Placental epithelial cell (primary cell): ENCODE results near the gene FBXO47. TPM values are rescaled to one million over a fixed set of nuclear protein-coding genes. Genes with fewer than 3 reads are reported as not detected.

Experiments
- small RNA-seq: library from RNA; depleted of rRNA; stranded (forward); fragments of <200 nt; gene quantifications from one replicate; pipeline ENCODE3, GENCODE V24; 2012
- total RNA-seq: library from RNA; depleted of rRNA; stranded (reverse); fragments of >200 nt; gene quantifications from 2 replicates; pipeline ENCODE4 v1.2.3, GENCODE V29; 2012

FBXO47 gene
- under 0.01 TPM in 1 of 2 replicates, not detected in the other for total RNA-seq

DNA sequence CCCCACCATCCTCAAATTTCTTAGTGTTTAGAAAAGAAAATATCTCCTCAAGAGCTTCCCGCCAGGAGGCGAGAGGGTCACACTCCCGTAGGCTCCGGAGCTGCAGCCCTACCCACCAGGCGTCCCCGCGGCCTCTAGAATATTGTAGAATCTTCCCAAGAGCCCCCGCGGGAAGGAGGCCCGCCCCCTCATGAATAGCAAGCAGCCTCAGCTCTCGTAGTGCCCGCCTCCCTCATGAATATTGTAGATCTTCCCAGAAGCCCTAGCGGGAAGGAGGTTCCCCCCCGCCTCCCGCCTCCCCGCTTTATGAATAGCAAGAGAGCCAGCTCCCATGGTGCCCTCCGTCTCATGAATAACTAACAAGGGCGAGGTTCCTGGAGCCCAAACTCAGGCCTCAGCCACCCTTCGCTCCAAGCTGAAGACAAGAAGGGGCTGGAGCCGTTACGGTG lies at the start of gene FBXO47:
Gene FBXO47 (minus strand): TSS at position 114 of the 449 bp plus-strand sequence. CDS start 4,378 bp downstream, outside the sequence.

DNA sequence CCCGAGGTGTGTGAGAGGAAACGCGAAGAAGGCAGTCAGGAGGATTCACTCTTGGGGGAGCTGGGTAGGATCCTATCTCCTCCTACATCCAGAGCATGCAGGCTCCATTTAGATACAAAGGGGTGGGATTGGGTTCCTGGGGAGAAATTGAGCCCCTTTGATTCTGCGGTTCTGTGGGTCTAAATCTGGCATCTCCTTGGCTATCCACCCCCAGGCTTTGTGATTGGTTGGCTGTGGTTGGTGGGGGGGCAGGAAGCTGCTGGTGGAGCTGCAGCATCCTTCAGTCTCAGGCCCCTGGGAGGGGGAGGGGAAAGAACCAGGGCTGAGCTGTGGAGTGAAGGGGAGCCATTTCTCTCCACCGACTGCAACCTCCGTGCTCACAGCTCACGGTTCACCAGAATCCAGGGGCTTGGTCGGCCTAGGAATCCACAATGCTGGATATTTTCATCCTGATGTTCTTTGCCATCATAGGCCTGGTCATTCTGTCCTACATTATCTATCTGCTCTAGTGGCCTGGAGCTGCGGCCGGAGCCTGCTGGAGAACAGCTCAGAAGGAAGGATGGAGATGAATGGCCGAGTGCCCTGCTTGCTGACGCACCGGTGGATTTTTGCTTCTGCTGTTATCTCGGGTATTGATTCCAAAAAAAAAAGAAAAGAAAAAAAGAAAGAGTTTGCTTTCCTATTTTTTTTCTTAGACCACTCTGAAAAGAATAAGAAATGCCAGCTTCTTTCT lies 41.8 kb downstream of the FBXO47 start, which contains the start of gene LASP1NB:
Gene LASP1NB (plus strand): TSS at position 352 of the 733 bp plus-strand sequence.

Small RNAs within 50 kb of the gene (small RNA-seq; reads per million reads assigned to genes)
- gene MIR6779, result not detected

Other genes with a start within 250 kb of the FBXO47 start
- gene CISD3, start 237.1 kb downstream of the FBXO47 start, total RNA-seq, result 3.5 and 4.3 TPM in 2 replicates
- gene PCGF2, start 219.1 kb downstream of the FBXO47 start, total RNA-seq, result 3.4 and 6.3 TPM in 2 replicates
- gene PSMB3, start 214.7 kb downstream of the FBXO47 start, total RNA-seq, result 150 and 406 TPM in 2 replicates
- gene PIP4K2B, start 167.8 kb downstream of the FBXO47 start, total RNA-seq, result 36.5 and 39.0 TPM in 2 replicates
- 5.1 and 12.2 TPM in 2 replicates for gene CWC25, start 142.1 kb downstream of the FBXO47 start, total RNA-seq
- gene RPL23, start 113.7 kb downstream of the FBXO47 start, total RNA-seq, result 684 and 1,544 TPM in 2 replicates
- 243 and 373 TPM in 2 replicates for gene LASP1, start 97.3 kb downstream of the FBXO47 start, total RNA-seq
- gene PLXDC1, start 184.2 kb upstream of the FBXO47 start, total RNA-seq, result 0.39 TPM in 1 of 2 replicates, not detected in the other
- gene ARL5C, start 198.8 kb upstream of the FBXO47 start, total RNA-seq, result not detected in 2 replicates
- 2.0 and 2.8 TPM in 2 replicates for gene CACNB1, start 230.3 kb upstream of the FBXO47 start, total RNA-seq
- 1,233 and 1,470 TPM in 2 replicates for gene RPL19, start 232.9 kb upstream of the FBXO47 start, total RNA-seq